HepG2 (cell line): ENCODE results near the gene RTKN2. TPM values are rescaled to one million over a fixed set of nuclear protein-coding genes. Genes with fewer than 3 reads are reported as not detected.

Source experiments
- ATAC-seq: fragments of 200-7000 bp; cut with Tn5 transposase; 3 replicates; pipeline ENCODE4 v1.9.1; 2020; ENCODE audit warnings: mild to moderate bottlenecking, moderate library complexity
- BruUV-seq: library from RNA; stranded (reverse); fragments of 400-500 nt; replicated peaks from 2 replicates; lab custom pipeline; 2021; lab: Mats Ljungman, UMichigan
- CTCF ChIA-PET: fragments of 300-600 bp; formaldehyde crosslinking; extraction: SDS; loops from one replicate; lab custom pipeline; 2021; ENCODE audit warnings: low total read pairs, inconsistent platforms, low intra/inter-chr PET ratio; lab: Yijun Ruan, JAX
- POLR2A ChIA-PET: fragments of 350-600 bp; sonication (Branson Sonifier 250); formaldehyde crosslinking; loops from one replicate; lab custom pipeline; 2020; ENCODE audit warnings: antibody characterized with exemption, inconsistent platforms; lab: Yijun Ruan, JAX
- DNase-seq: peaks from one replicate; pipeline ENCODE4 v3.0.0-alpha.2; 2015; ENCODE audit warnings: low spot score
- FAIRE-seq: peaks from 3 replicates; lab custom pipeline; 2011; peaks lifted over from hg19 to GRCh38; lab: Jason Lieb, UNC
- H2AFZ ChIP-seq: one replicate; pipeline ENCODE4 v1.6.1; 2011; ENCODE audit warnings: low read length, inconsistent platforms
- H3K27ac ChIP-seq: fragments of 300-600 bp; 3 replicates; pipeline ENCODE4 v1.8.0; 2011; ENCODE audit warnings: mixed run types, mild to moderate bottlenecking, mixed read lengths, low read length, inconsistent platforms; ENCODE audit not compliant: insufficient read depth; ENCODE audit errors: extremely low read length
- H3K27me3 ChIP-seq, 2 experiments: fragments of 200-600 bp in 1 of 2; 2 replicates in 1 of 2; 3 replicates in 1 of 2; pipeline versions ENCODE4 v1.6.0 to v1.8.0; 2011; ENCODE audit warnings: low read length in 2 of 2, mild to moderate bottlenecking in 2 of 2, moderate library complexity in 2 of 2, inconsistent platforms in 1 of 2; ENCODE audit not compliant: insufficient read depth in 2 of 2, control insufficient read depth in 1 of 2
- H3K36me3 ChIP-seq, 2 experiments: fragments of 200-600 bp in 1 of 2; replicated peaks in 1 of 2; 2 replicates in 1 of 2; 3 replicates in 1 of 2; pipeline versions ENCODE4 v1.5.1 to v1.8.0; 2011; ENCODE audit warnings: low read length in 2 of 2, inconsistent platforms in 1 of 2; ENCODE audit not compliant: insufficient read depth in 2 of 2, control insufficient read depth in 1 of 2
- H3K4me1 ChIP-seq: 2 replicates; pipeline ENCODE4 v1.5.1; 2012; ENCODE audit warnings: low read length, inconsistent platforms; ENCODE audit not compliant: insufficient read depth
- H3K4me2 ChIP-seq: 2 replicates; pipeline ENCODE4 v1.6.0; 2011; ENCODE audit warnings: low read depth, low read length, inconsistent platforms
- H3K4me3 ChIP-seq, 3 experiments: fragments of 200-600 bp in 1 of 3; sonication (generic), shearing (Covaris generic) in 1 of 3; replicated peaks in 1 of 3; 2 replicates each; pipeline ENCODE4 v1.5.1; 2011 to 2016; ENCODE audit warnings: low read length in 3 of 3, inconsistent platforms in 2 of 3, low read depth in 2 of 3, mild to moderate bottlenecking in 2 of 3, control low read depth in 1 of 3, mixed read lengths in 1 of 3; ENCODE audit not compliant: insufficient read depth in 1 of 3
- H3K79me2 ChIP-seq: one replicate; pipeline ENCODE4 v1.6.1; 2011; ENCODE audit warnings: low read length, inconsistent platforms; ENCODE audit not compliant: insufficient read depth
- H3K9ac ChIP-seq: 2 replicates; pipeline ENCODE4 v1.6.0; 2011; ENCODE audit warnings: mild to moderate bottlenecking, low read depth, low read length, inconsistent platforms; ENCODE audit not compliant: insufficient read depth
- H3K9me3 ChIP-seq: 2 replicates; pipeline ENCODE4 v1.5.1; 2012; ENCODE audit warnings: mild to moderate bottlenecking, low read length
- H4K20me1 ChIP-seq: 2 replicates; pipeline ENCODE4 v1.6.0; 2011; ENCODE audit warnings: inconsistent platforms, mild to moderate bottlenecking, low read length, moderate library complexity; ENCODE audit not compliant: insufficient read depth
- ATAD3A ChIP-seq: sonication (generic); formaldehyde crosslinking; IDR thresholded peaks from 2 replicates; pipeline ENCODE4 v1.4.0; 2020; ENCODE audit warnings: missing genetic modification reagents
- ATM ChIP-seq: fragments of 450-650 bp; IDR thresholded peaks from 2 replicates; pipeline ENCODE4 v1.7.1; 2017; ENCODE audit warnings: mild to moderate bottlenecking, borderline replicate concordance
- DMAP1 ChIP-seq: IDR thresholded peaks from 2 replicates; pipeline ENCODE4 v1.6.1; 2016
- ELF1 ChIP-seq: sonication (generic); formaldehyde crosslinking; IDR thresholded peaks from 2 replicates; pipeline ENCODE4 v1.4.0; 2020; ENCODE audit warnings: missing genetic modification reagents
- FOXO1 ChIP-seq: sonication (generic); formaldehyde crosslinking; IDR thresholded peaks from 2 replicates; pipeline ENCODE4 v1.4.0; 2020; ENCODE audit warnings: missing genetic modification reagents
- KLF13 ChIP-seq: sonication (generic); formaldehyde crosslinking; IDR thresholded peaks from 2 replicates; pipeline ENCODE4 v1.4.0; 2020; ENCODE audit warnings: mild to moderate bottlenecking, missing genetic modification reagents
- MEF2D ChIP-seq: sonication (generic); formaldehyde crosslinking; IDR thresholded peaks from 2 replicates; pipeline ENCODE4 v1.5.1; 2020; ENCODE audit warnings: mild to moderate bottlenecking, missing genetic modification reagents
- MIER3 ChIP-seq: IDR thresholded peaks from 2 replicates; pipeline ENCODE4 v1.6.1; 2016; ENCODE audit warnings: missing compliant biosample characterization, borderline replicate concordance
- YEATS2 ChIP-seq: sonication (generic); formaldehyde crosslinking; IDR thresholded peaks from 2 replicates; pipeline ENCODE4 v1.4.0; 2020; ENCODE audit warnings: missing genetic modification reagents, borderline replicate concordance
- ZFP37 ChIP-seq: sonication (generic); formaldehyde crosslinking; IDR thresholded peaks from 2 replicates; pipeline ENCODE4 v1.4.0; 2020; ENCODE audit warnings: missing genetic modification reagents, borderline replicate concordance
- ZNF230 ChIP-seq: sonication (generic); formaldehyde crosslinking; IDR thresholded peaks from 2 replicates; pipeline ENCODE4 v1.4.0; 2020; ENCODE audit warnings: mild to moderate bottlenecking, missing genetic modification reagents
- ZNF251 ChIP-seq: sonication (generic); formaldehyde crosslinking; IDR thresholded peaks from 2 replicates; pipeline ENCODE4 v1.9.0; 2021; ENCODE audit warnings: mild to moderate bottlenecking, missing genetic modification reagents
- ZNF563 ChIP-seq: sonication (generic); formaldehyde crosslinking; IDR thresholded peaks from 2 replicates; pipeline ENCODE4 v1.8.0; 2022; ENCODE audit warnings: mild to moderate bottlenecking, moderate library complexity, missing genetic modification reagents
- ZNF772 ChIP-seq: sonication (generic); formaldehyde crosslinking; IDR thresholded peaks from 2 replicates; pipeline ENCODE4 v1.5.0; 2020; ENCODE audit warnings: mild to moderate bottlenecking, missing genetic modification reagents
- WGBS: methylation state at CpG from one replicate; pipeline ENCODE4 v1.1.6; 2017; ENCODE audit warnings: low lambda C conversion rate; 5-methylcytosine and 5-hydroxymethylcytosine counted together
- in situ Hi-C: cut with HindIII; loops from 2 replicates; pipeline ENCODE4 v1.10.0; 2017; ENCODE audit warnings: low pct_unique_long_range_greater_than_20kb; ENCODE audit not compliant: extremely low pct_ligation_motif_present
- intact Hi-C: fragments of 100-400 bp; cut with micrococcal nuclease; formaldehyde crosslinking; loops from one replicate; pipeline ENCODE4 v1.10.0; 2022; ENCODE audit not compliant: unreplicated experiment
- polyA plus RNA-seq, 8 experiments: library from polyadenylated mRNA; depleted of rRNA in 3 of 8; stranded (reverse) in 7 of 8; unstranded in 1 of 8; fragments of >200 nt; fragmentation: Illumina TruSeq in 4 of 8; extraction: Trizol in 4 of 8; gene quantifications; 2 replicates each; pipeline versions ENCODE4 v1.2.1 to v1.2.3, GENCODE V29; 2011 to 2016; ENCODE audit warnings: low read depth in 4 of 8, missing spikeins in 1 of 8, mixed read lengths in 1 of 8; ENCODE audit not compliant: insufficient read depth in 1 of 8
- total RNA-seq, 5 experiments: library from RNA; depleted of rRNA; stranded (reverse); fragments of >200 nt; fragmentation: Illumina TruSeq; extraction: Trizol; gene quantifications; 2 replicates each; pipeline ENCODE4 v1.2.3, GENCODE V29; 2016; ENCODE audit warnings: low read depth in 1 of 5
- TF ChIP-seq, protein P1 (sequence below): sonication (generic); formaldehyde crosslinking; conservative IDR thresholded peaks from 2 replicates; pipeline ENCODE4 v1.5.0; 2020; ENCODE audit warnings: missing genetic modification reagents
- TF ChIP-seq, protein P2 (sequence below): sonication (generic); formaldehyde crosslinking; IDR thresholded peaks from 2 replicates; pipeline ENCODE4 v1.8.1; 2023; ENCODE audit warnings: mild to moderate bottlenecking, missing genetic modification reagents
- TF ChIP-seq, protein P3 (sequence below): sonication (generic); formaldehyde crosslinking; conservative IDR thresholded peaks from 2 replicates; pipeline ENCODE4 v1.8.0; 2022; ENCODE audit warnings: mild to moderate bottlenecking, moderate library complexity, missing genetic modification reagents
- TF ChIP-seq, protein P4 (sequence below): sonication (generic); formaldehyde crosslinking; IDR thresholded peaks from 2 replicates; pipeline ENCODE4 v1.8.0; 2022; ENCODE audit warnings: low read depth, missing genetic modification reagents
- TF ChIP-seq, protein P5 (sequence below): sonication (generic); formaldehyde crosslinking; IDR thresholded peaks from 2 replicates; pipeline ENCODE4 v1.4.0; 2020; ENCODE audit warnings: mild to moderate bottlenecking, missing genetic modification reagents

Gene RTKN2
- total and polyA plus RNA-seq, 2 of the 13 experiments (the other 11 are each of a cell fraction or from before 2014, with no cell fraction given) = 2.2 to 7.0 TPM

DNA sequence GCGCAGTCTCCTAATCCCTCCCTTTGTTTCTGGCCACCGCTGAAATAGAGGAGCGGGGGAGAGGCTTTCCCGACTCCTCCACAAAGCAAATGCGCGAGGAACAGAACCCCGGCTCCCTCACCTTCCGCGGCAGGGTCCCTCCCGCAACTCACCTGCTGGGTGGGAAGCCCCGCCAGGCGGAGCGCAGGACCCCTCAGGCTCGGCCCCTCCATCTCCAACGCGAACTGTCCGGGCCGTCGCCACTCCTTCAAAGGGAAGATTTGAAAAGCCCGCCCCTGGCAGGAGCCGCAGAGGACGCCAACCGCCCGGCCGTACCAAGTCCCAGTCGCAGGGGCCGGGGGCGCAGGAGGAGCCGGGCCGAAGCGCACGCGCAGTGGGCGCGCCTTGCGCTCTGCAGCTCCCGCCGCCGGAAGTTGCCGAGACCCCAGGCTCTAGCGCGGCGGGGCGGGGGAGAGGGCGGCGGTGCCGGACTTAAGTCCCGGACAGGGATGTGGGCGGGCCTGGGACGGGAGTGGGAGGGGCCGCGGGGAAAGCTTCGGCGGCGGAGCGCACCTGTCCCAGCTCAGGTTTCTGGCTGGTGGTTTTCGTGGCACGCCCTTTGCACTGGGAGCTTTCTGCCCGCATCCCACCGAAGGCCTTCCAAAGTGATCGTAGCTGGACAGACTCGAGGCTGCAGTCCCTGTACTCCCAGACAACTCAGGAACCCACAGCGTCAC, at the start of gene RTKN2 (continued):
- TF ChIP-seq, protein P1, sequence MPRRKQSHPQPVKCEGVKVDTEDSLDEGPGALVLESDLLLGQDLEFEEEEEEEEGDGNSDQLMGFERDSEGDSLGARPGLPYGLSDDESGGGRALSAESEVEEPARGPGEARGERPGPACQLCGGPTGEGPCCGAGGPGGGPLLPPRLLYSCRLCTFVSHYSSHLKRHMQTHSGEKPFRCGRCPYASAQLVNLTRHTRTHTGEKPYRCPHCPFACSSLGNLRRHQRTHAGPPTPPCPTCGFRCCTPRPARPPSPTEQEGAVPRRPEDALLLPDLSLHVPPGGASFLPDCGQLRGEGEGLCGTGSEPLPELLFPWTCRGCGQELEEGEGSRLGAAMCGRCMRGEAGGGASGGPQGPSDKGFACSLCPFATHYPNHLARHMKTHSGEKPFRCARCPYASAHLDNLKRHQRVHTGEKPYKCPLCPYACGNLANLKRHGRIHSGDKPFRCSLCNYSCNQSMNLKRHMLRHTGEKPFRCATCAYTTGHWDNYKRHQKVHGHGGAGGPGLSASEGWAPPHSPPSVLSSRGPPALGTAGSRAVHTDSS (CRISPR knock-in tag) = no peak
- no peak for TF ChIP-seq FOXO1 (CRISPR knock-in tag)
- TF ChIP-seq ATAD3A (CRISPR knock-in tag) = no peak
- TF ChIP-seq ZNF563 (CRISPR knock-in tag) = peak; percentile 33; the same call in 1 of the 2 replicates
- TF ChIP-seq ZNF251 (CRISPR knock-in tag) = no peak
- no peak for TF ChIP-seq ZFP37 (CRISPR knock-in tag)
- TF ChIP-seq ZNF230 (CRISPR knock-in tag) = no peak
- no peak for TF ChIP-seq MEF2D
- no peak for TF ChIP-seq MIER3 (CRISPR knock-in tag)
- TF ChIP-seq, protein P2, sequence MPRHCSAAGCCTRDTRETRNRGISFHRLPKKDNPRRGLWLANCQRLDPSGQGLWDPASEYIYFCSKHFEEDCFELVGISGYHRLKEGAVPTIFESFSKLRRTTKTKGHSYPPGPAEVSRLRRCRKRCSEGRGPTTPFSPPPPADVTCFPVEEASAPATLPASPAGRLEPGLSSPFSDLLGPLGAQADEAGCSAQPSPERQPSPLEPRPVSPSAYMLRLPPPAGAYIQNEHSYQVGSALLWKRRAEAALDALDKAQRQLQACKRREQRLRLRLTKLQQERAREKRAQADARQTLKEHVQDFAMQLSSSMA = no peak

DNA sequence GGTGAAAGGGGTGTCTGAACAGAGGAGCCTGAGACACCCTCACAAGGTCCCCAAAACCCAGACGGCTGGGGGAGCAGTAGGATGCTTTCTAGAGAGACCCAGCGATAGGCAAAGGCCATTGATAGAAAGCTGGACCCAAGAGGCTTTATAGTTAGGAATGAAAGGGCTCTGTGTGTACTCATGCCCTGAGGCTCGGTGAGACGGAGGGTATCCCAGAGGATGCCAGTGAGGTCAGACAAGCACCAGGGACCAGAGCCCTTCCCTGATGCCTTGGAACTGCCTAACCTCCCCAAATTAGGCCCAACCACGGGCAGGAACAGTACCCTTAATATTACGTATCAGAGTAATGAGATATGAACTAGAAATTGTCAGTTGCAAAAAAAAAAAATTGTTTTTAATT, 48.6 kb upstream of the RTKN2 start:
- no peaks in the 10 kb centered on the region for H3K9me3 ChIP-seq
- ChIA-PET POLR2A (no interaction called here), CTCF (no interaction called here)
- no peak overlapping the region for H3K4me3 ChIP-seq
- FAIRE-seq = no peak
- no peaks in the 10 kb centered on the region for H3K36me3 ChIP-seq
- no peak overlapping the region for H3K4me2 ChIP-seq
- no peak overlapping the region for H3K27ac ChIP-seq
- H3K79me2 ChIP-seq = no peaks in the 10 kb centered on the region
- no peaks in the 10 kb centered on the region for H4K20me1 ChIP-seq
- intact Hi-C loops (no loop called here), in situ Hi-C loops (no loop called here)
- H3K4me1 ChIP-seq = no peaks in the 10 kb centered on the region
- 25% methylated on average over 6 of the region's 6 CpGs for WGBS
- ATAC-seq = no peak
- no peak for DNase-seq
- no TSS peak for BruUV-seq
- no peak overlapping the region for H2AFZ ChIP-seq
- peaks cover 0 to 1% of the 10 kb centered on the region in 2 experiments; a peak in 1 of 5 replicates for H3K27me3 ChIP-seq
- H3K9ac ChIP-seq = no peak overlapping the region
- TF ChIP-seq, protein P3, sequence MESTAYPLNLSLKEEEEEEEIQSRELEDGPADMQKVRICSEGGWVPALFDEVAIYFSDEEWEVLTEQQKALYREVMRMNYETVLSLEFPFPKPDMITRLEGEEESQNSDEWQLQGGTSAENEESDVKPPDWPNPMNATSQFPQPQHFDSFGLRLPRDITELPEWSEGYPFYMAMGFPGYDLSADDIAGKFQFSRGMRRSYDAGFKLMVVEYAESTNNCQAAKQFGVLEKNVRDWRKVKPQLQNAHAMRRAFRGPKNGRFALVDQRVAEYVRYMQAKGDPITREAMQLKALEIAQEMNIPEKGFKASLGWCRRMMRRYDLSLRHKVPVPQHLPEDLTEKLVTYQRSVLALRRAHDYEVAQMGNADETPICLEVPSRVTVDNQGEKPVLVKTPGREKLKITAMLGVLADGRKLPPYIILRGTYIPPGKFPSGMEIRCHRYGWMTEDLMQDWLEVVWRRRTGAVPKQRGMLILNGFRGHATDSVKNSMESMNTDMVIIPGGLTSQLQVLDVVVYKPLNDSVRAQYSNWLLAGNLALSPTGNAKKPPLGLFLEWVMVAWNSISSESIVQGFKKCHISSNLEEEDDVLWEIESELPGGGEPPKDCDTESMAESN (CRISPR knock-in tag) = no peak
- TF ChIP-seq YEATS2 (CRISPR knock-in tag) (no peak), DMAP1 (CRISPR knock-in tag) (no peak), ELF1 (CRISPR knock-in tag) (no peak), ATM (no peak), ZNF772 (no peak), KLF13 (CRISPR knock-in tag) (no peak)
- TF ChIP-seq, protein P4, sequence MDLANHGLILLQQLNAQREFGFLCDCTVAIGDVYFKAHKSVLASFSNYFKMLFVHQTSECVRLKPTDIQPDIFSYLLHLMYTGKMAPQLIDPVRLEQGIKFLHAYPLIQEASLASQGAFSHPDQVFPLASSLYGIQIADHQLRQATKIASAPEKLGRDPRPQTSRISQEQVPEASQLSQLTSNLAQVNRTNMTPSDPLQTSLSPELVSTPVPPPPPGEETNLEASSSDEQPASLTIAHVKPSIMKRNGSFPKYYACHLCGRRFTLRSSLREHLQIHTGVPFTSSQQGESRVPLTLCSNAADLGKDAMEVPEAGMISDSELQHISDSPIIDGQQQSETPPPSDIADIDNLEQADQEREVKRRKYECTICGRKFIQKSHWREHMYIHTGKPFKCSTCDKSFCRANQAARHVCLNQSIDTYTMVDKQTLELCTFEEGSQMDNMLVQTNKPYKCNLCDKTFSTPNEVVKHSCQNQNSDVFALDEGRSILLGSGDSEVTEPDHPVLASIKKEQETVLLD (CRISPR knock-in tag) = no peak
- TF ChIP-seq, protein P5, sequence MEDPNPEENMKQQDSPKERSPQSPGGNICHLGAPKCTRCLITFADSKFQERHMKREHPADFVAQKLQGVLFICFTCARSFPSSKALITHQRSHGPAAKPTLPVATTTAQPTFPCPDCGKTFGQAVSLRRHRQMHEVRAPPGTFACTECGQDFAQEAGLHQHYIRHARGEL (CRISPR knock-in tag) = no peak
